Nucleus accumbens (tissue), 56 donors: ENCODE results near the gene PIK3CG.
A peak's percentile ranks its signal among the peaks of the same experiment; 100 is the strongest.
"Not testable (repeated sequence)": the region's sequence is repeated elsewhere in the genome, so short reads cannot be mapped to it uniquely, and the experiment has no call there.

Experiments
- DNase-seq, 56 donors: peaks; one replicate each; lab custom pipeline; 2025; lab: John Stamatoyannopoulos, UW

Gene PIK3CG

GRCh38 chr7:106865130-106866041 lies at the start of gene PIK3CG:
TSS of gene PIK3CG (plus strand) at chr7:106865282. CDS start at chr7:106867562, 2,280 bp downstream.
- no peak for DNase-seq

DNA sequence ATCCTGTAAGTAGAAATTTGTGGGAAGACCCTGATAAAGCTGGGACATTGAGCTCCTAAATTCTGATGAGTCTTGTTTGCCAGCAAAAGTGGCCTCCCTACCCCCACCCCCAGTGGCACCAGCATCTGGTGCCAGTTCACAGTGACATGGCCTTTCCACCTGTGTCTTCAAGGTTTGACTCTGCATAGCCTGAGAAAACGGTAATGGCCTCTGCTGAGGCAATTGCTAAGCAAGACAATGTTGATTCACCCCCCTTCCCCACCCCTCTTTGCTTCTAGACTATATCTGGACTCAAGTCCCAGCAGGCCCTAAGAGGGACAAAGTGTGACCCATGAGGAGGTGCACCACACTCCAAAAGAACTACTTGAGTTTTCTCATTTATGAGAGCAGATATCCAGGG lies 48.0 kb upstream of the PIK3CG start:
- DNase-seq = no peak

GRCh38 chr7:106818736-106819135 lies 46.3 kb upstream of the PIK3CG start:
- DNase-seq = no peak

DNA sequence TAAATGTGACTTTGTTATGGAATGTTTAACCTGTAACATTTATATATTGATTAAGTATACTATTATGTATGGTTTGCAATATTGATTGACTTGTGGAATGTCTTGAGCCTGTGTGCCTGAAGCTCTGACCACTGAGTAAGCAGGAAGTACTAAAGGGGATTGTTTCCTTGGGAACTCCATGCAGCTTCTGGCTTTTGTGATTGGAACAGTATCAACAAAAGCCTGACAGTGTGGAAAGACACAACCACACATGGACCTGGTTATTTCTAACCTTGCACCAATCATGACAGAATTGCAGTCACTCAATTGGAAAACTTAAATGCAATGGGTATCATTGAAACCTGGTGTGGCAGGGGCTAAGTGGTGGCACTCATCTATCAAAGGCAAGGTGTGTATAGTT lies 45.5 kb upstream of the PIK3CG start:
- DNase-seq = no peak

DNA sequence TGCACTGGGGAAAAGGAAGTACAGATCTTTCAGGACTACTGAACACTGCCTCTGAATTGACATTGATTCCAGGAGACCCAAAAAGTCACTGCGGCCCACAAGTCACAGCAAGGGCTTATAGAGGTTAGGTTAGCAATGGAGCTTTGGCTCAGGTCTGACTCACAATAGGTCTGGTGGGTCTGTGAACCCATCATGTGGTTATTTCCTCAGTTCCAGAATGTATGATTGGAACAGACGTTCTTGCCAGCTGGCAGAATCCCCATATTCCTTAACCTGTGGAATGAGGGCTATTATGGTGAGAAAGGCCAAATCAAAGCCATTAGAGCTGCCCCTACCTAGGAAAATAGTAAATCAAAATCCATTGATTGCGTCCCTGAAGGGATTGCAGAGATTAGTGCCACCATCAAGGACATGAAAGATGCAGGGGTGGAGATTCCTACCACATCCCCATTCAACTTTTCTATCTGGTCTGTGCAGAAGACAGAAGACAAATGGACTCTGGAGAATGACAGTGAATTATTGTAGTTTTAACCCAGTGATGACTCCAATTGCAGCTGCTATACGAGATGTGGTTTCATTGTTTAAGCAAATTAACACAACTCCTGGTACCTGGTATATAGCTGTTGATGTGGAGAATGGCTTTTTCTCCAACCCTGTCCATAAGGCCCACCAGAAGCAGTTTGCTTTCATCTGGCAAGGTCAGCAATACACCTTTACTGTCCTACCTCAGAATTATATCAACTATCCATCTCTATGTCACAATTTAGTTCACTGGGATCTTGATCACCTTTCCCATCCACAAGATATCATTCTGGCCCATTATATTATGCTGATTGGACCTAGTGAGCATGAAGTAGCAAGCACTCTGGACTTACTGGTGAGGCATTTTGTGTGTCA lies 44.5 kb upstream of the PIK3CG start:
- no peak for DNase-seq

GRCh38 chr7:106823631-106824030 lies 41.5 kb upstream of the PIK3CG start:
- no peak for DNase-seq

GRCh38 chr7:106824458-106824857 lies 40.6 kb upstream of the PIK3CG start:
- DNase-seq = no peak

GRCh38 chr7:106827626-106828025 lies 37.5 kb upstream of the PIK3CG start:
- no peak for DNase-seq

DNA sequence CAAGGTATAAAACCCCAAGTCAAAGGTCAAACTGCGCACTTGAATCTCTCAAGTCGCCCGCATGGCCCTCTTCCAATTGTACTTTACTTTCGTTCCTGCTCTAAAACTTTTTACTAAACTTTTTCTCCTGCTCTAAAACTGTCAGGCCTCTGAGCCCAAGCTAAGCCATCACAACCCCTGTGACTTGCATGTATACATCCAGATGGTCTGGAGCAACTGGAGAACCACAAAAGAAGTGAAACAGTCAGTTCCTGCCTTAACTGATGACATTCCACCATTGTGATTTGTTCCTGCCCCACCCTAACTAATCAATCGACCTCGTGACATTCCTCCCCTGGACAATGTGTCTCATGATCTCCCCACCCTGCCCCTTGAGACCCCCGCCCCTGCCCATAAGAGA lies 35.6 kb upstream of the PIK3CG start:
- no peak for DNase-seq

GRCh38 chr7:106830896-106831295 lies 34.2 kb upstream of the PIK3CG start:
- not testable (repeated sequence) for DNase-seq

GRCh38 chr7:106836816-106837215 lies 28.3 kb upstream of the PIK3CG start:
- DNase-seq = no peak

DNA sequence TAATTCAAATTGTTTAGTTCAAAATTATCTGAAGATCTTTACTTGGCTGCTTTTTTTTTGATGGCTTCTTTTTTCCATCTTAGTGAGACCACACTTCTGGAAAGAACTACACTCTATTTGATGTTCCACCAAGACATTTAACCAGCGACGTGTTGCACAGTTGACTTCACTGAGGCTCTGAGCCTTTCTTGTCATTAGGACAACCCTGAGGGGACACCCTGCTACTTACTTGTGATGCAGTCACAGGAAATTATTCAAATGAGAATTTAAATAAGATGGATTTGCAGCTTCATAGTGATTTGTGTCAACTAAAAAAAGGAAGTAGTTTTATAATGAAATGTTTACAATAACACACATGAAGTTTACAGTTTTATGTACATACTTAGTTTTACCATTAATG lies 25.6 kb upstream of the PIK3CG start:
- no peak for DNase-seq

- peak in 6 of 56 donors; percentile 2 to 24 (median 5) for DNase-seq
These were observed 24.7 kb upstream of the PIK3CG start for GRCh38 chr7:106840342-106840741.

DNA sequence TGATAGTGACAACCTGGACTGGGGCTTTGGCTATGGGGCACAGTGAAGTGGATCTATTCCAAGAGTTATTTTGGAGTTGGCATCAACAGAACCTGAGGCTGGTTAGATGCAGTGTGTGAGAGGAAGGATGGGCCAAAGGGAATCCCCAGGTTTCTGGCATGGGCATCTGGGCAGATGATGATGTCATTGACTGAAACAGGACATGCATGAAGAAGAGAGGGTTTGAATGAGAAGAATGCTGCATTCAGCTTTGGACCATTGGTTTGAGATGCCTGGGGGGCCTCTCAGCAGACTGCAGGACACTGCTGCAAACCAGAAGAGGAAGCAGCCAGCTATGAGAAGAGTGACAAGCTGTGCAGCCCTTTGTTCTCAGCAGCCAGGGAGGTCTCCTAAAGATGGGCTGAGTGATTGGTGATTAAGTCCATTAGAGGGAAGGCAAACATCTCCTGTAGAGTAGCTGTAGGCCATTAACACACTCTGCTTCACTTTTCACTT lies 23.1 kb upstream of the PIK3CG start:
- no peak for DNase-seq

GRCh38 chr7:106844279-106844997 lies 20.6 kb upstream of the PIK3CG start:
- no peak for DNase-seq

DNA sequence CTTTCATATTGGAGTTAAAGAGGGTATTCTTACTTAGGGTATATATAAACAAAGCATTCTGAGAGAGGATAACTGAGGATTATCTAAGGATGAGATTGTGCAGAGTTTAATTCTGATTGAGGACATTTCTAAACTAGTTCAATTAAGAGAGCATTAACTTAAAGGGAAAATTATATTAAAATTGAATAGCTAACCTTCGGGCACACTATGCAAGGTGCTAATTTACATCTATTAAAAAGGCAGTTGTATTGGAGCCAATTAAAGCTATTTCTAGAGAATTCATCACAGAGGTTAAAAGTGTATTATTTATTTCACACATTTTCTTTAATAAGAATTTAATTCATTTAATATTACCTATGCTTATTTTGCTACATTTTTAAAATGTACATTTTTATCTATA lies 17.0 kb upstream of the PIK3CG start:
- no peak for DNase-seq

- DNase-seq = no peak
These were observed 16.1 kb upstream of the PIK3CG start for GRCh38 chr7:106848851-106849442.

DNA sequence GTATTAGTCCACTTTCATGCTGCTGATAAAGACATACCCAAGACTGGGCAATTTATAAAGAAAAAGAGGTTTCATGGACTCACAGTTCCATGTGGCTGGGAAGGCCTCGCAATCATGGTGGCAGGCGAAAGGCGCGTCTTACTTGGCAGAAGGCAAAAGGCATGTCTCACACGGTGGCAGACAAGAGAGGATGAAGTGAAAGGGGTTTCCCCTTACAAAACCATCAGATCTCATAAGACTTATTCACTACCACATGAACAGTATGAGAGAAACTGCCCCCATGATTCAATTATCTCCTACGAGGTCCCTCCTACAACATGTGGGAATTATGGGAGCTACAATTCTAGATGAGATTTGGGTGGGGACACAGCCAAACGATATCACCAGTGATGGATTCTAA lies 13.4 kb upstream of the PIK3CG start:
- not testable (repeated sequence) for DNase-seq

GRCh38 chr7:106853250-106853908 lies 11.7 kb upstream of the PIK3CG start:
- DNase-seq = no peak
